ENCODE data around the gene OTUD5.

OTUD5 gene

GRCh38 chrX:48937054-48937907 is 20.1 kb downstream of the OTUD5 start:
- no peak for DNase-seq (ENCODE audit: low read depth)

- DNase-seq (ENCODE audit: low read depth), result no peak
Observed at GRCh38 chrX:48936429-48937053, 20.9 kb downstream of the OTUD5 start.

- no peak for DNase-seq (ENCODE audit: low read depth)
Observed at GRCh38 chrX:48935301-48935670, 22.1 kb downstream of the OTUD5 start.

- DNase-seq (ENCODE audit: low read depth), result no peak
Observed at GRCh38 chrX:48934581-48935300, 22.7 kb downstream of the OTUD5 start.

- no peak for DNase-seq (ENCODE audit: low read depth)
Observed at GRCh38 chrX:48933757-48934156, 23.6 kb downstream of the OTUD5 start.

- DNase-seq (ENCODE audit: low read depth), result no peak
Observed at GRCh38 chrX:48927736-48928382, 29.5 kb downstream of the OTUD5 start.

- DNase-seq (ENCODE audit: low read depth), result no peak
Observed at GRCh38 chrX:48927123-48927522, 30.3 kb downstream of the OTUD5 start.

- no peak for DNase-seq (ENCODE audit: low read depth)
Observed at GRCh38 chrX:48924270-48924669, 33.1 kb downstream of the OTUD5 start.

- no peak for DNase-seq (ENCODE audit: low read depth)
Observed at GRCh38 chrX:48923771-48924170, 33.6 kb downstream of the OTUD5 start.

GRCh38 chrX:48920718-48921104 is 36.7 kb downstream of the OTUD5 start:
- DNase-seq (ENCODE audit: low read depth), result no peak

- DNase-seq (ENCODE audit: low read depth), result no peak
Observed at GRCh38 chrX:48919947-48920717, 37.3 kb downstream of the OTUD5 start.

- DNase-seq (ENCODE audit: low read depth), result no peak
Observed at GRCh38 chrX:48919360-48919841, 38.0 kb downstream of the OTUD5 start.

- peak; percentile 88 for DNase-seq (ENCODE audit: low read depth)
Observed at GRCh38 chrX:48918643-48919340, 38.6 kb downstream of the OTUD5 start, which contains the start of gene PIM2. PIM2 (minus strand) TSS chrX:48919024; CDS start chrX:48918834, 190 bp downstream.

- no peak for DNase-seq (ENCODE audit: low read depth)
Observed at GRCh38 chrX:48918301-48918642, 39.1 kb downstream of the OTUD5 start.

- DNase-seq (ENCODE audit: low read depth), result peak; percentile 90
Observed at GRCh38 chrX:48917139-48918001, 40.0 kb downstream of the OTUD5 start.

- no peak for DNase-seq (ENCODE audit: low read depth)
Observed at GRCh38 chrX:48914593-48915493, 42.6 kb downstream of the OTUD5 start.

- no peak for DNase-seq (ENCODE audit: low read depth)
Observed at GRCh38 chrX:48913605-48914366, 43.6 kb downstream of the OTUD5 start.
